IPS DF 6.9 (cell line): ENCODE results near the gene ATG16L2.

Source experiments
- DNase-seq: peaks from one replicate; pipeline ENCODE4 v3.0.0-alpha.2; 2013; ENCODE audit warnings: low read depth, low spot score
- H3K27ac ChIP-seq: one replicate; pipeline ENCODE4 v1.5.1; 2013; ENCODE audit warnings: low read length, control low read depth
- H3K27me3 ChIP-seq: 2 replicates; pipeline ENCODE4 v1.6.1; 2013; ENCODE audit warnings: mild to moderate bottlenecking, low read length; ENCODE audit not compliant: control insufficient read depth, insufficient read depth
- H3K36me3 ChIP-seq: 2 replicates; pipeline ENCODE4 v1.6.1; 2013; ENCODE audit warnings: low read length; ENCODE audit not compliant: control insufficient read depth, insufficient read depth
- H3K4me1 ChIP-seq: 2 replicates; pipeline ENCODE4 v1.6.1; 2013; ENCODE audit warnings: low read length; ENCODE audit not compliant: control insufficient read depth, insufficient read depth
- H3K4me3 ChIP-seq: 2 replicates; pipeline ENCODE4 v1.5.1; 2013; ENCODE audit warnings: mild to moderate bottlenecking, low read length
- H3K9me3 ChIP-seq: 2 replicates; pipeline ENCODE4 v1.6.1; 2013; ENCODE audit warnings: low read length, inconsistent platforms; ENCODE audit not compliant: control insufficient read depth, insufficient read depth
- WGBS: extraction: QIAGEN DNeasy Blood & Tissue Kit; methylation state at CpG from one replicate; pipeline ENCODE4 v1.1.7; 2013; ENCODE audit warnings: mixed read lengths, missing lambda C conversion rate; ENCODE audit not compliant: insufficient read length, insufficient coverage; 5-methylcytosine and 5-hydroxymethylcytosine counted together

ATG16L2 gene

DNA sequence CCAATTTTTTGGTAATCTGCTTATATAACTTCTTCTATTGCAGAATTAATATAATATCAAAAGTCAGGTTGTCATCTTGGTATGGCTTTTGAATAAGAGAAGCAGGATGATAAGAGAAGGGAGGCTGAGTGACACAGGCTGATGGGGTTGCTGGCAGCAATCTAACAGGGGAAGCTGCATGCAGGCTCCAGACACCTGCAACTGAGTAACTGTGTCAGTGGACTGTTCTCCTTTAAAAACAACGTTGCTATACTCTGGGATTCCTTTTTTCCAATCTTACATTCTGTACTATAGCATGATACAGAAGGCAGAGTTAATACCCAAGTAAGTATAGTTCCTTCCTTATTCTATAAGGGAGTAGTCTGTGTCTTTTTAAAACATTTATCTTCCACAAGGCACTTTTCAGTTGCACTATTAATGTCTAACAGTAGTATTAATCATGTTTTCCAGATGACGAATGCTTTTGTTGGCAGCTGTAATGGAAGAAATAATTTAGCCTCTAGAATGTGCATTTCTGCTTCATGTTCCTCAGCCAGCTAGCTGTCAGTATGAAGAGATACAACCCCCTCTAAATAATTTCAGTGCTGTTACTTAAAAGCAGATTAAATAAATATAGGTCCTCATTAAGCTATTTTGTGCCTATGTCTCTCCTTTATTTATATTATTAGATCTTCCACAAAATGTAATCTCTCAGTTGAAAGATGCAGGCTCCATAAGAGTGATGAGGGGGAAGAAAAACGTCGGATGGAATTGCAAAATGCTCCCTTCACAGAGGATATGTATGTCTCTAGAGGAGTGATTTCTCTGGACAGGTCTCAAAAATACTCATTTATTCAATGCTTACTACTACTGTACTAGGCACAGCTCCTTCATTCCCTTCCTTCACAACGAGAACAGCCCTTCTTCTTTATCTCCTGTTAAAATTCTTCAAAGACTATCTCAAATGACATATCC is 50.8 kb downstream of the ATG16L2 start:
- H3K36me3 ChIP-seq = no peaks in the 10 kb centered on the region
- no peaks in the 10 kb centered on the region for H3K9me3 ChIP-seq
- no peaks in the 10 kb centered on the region for H3K27me3 ChIP-seq
- no peaks in the 10 kb centered on the region for H3K4me1 ChIP-seq
- no peak overlapping the region for H3K27ac ChIP-seq
- no peak overlapping the region for H3K4me3 ChIP-seq
- WGBS = no CpG with 5 or more reads among the region's 5 CpGs
- DNase-seq = no peak

DNA sequence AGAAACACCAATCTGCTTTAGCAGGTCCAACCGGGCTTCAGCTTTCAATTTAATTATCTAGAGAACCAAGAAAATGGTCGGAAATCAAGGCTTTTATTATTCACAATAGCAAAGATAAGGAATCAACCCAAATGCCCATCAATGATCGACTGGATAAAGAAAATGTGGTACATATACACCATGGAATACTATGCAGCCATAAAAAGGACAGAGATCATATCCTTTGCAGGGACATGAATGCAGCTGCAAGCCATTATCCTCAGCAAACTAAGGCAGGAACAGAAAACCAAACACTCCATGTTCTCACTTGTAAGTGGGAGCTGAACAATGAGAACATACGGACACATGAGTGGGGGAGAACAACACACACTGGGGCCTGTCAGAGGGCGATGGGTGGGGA is 53.8 kb downstream of the ATG16L2 start:
- Histone ChIP-seq H3K27me3 (no peaks in the 10 kb centered on the region), H3K9me3 (no peaks in the 10 kb centered on the region)

DNA sequence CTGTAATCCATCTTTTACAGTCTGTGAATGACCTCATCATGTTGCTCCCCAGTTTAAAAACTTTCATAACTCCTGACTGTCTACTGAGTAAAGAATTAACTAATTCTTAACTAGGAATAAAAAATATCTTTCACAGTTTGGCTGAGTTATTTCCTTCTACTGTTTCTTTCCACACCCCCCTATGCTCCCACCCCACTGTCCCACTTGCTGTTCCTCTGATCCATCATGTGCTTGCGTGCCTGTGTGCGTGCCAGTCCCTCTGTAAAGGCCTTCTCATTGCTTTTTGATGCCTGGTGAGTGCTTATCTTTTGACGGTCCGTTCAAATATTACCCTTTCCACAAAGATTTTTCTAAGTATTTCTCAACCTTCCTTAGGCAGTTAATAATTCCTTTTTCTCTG is 55.6 kb downstream of the ATG16L2 start:
- Histone ChIP-seq H3K27ac (no peak overlapping the region), H3K9me3 (no peaks in the 10 kb centered on the region), H3K36me3 (no peaks in the 10 kb centered on the region), H3K4me3 (no peak overlapping the region), H3K4me1 (no peaks in the 10 kb centered on the region), H3K27me3 (no peaks in the 10 kb centered on the region)
- no CpG with 5 or more reads among the region's 4 CpGs for WGBS
- no peak for DNase-seq

More for the DNA sequence above, 53.8 kb downstream of the ATG16L2 start:
- Histone ChIP-seq H3K36me3 (no peaks in the 10 kb centered on the region), H3K4me1 (no peaks in the 10 kb centered on the region), H3K27ac (no peak overlapping the region), H3K4me3 (no peak overlapping the region)
- no CpG with 5 or more reads among the region's 5 CpGs for WGBS
- no peak for DNase-seq

DNA sequence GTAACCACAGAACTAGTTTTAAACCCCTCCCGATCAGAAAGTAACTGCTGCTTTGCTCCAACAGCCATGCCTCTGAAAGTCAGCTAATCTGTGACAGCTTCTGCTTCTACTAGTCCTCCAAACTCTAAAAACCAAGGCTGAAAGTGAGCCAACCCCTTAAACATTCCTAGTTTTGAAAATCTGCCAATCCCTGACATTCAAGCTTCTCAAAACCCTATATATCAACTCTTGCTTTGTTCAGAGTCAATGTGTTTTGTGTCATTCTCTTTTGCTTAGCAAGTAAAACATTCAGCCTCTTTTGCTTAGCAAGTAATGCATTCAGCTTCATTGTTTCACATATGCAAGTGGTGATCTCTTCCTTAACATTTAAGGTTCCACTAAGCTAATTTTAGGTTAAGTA is 56.9 kb downstream of the ATG16L2 start:
- Histone ChIP-seq H3K36me3 (no peaks in the 10 kb centered on the region), H3K27ac (no peak overlapping the region), H3K27me3 (no peaks in the 10 kb centered on the region), H3K4me1 (no peaks in the 10 kb centered on the region), H3K9me3 (no peaks in the 10 kb centered on the region), H3K4me3 (no peak overlapping the region)
- DNase-seq = no peak
- WGBS = no CpG with 5 or more reads among the region's 1 CpG

DNA sequence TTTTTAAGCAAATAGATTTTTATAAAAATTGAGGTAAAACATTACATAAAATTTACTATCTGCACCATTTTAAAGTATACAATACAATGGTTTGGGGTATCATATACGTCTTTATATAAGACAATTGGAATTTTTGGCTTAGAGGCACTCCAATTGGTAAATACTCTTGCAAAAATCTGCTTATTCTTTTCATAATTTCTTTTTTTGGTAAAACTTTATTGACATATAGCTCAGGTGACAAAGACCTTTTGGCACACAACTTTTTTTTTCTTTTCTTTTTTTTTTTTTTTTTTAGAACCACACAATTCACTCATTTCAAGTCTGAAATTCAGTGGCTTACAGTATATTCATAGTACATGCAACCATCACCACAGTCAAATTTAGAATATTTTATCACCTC is 57.8 kb downstream of the ATG16L2 start:
- Histone ChIP-seq H3K27me3 (no peaks in the 10 kb centered on the region), H3K9me3 (no peaks in the 10 kb centered on the region), H3K36me3 (no peaks in the 10 kb centered on the region), H3K27ac (no peak overlapping the region), H3K4me3 (no peak overlapping the region), H3K4me1 (no peaks in the 10 kb centered on the region)
- no CpG with 5 or more reads among the region's 1 CpG for WGBS
- no peak for DNase-seq

DNA sequence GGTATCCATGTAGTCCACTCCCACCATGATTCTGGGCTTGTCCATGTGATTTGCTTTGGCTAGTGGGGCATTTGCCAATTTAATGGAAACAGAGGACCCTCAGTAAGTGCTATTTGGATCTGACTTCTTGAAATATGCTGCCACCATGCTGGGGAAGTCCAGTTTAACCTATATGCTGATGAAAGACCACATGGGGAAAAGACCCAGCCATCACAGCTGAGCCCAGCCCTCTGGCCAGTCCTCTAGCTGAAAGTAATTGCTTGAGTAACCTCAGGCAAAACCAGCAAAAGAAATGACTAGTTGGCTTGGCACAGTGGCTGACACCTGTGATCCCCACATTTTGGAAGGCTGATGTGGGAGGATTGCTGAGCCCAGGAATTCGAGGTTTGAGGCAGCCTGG is 61.5 kb downstream of the ATG16L2 start:
- no peak for DNase-seq
- Histone ChIP-seq H3K4me1 (no peaks in the 10 kb centered on the region), H3K36me3 (no peaks in the 10 kb centered on the region), H3K4me3 (no peak overlapping the region), H3K27ac (no peak overlapping the region), H3K27me3 (no peaks in the 10 kb centered on the region), H3K9me3 (no peaks in the 10 kb centered on the region)
- WGBS = no CpG with 5 or more reads among the region's 1 CpG

DNA sequence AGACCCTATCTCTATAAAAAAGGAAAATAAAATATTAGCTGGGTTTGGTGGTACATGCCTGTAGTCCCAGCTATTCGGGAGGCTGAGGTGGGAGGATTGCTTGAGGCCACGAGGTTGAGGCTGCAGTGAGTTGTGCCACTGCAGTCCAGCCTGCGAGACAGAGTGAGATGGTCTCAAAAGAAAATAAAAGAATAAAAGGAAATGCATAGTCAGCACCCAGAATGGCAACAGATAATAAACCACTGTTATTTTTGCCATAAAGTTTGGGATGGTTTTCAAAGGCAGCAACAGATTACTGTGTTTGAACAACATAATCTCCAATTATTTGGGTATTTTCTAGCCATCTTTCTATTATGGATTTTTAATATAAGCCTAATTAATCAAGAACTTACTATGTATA is 61.9 kb downstream of the ATG16L2 start:
- Histone ChIP-seq H3K4me1 (no peaks in the 10 kb centered on the region), H3K9me3 (no peaks in the 10 kb centered on the region), H3K27ac (no peak overlapping the region), H3K27me3 (no peaks in the 10 kb centered on the region), H3K4me3 (no peak overlapping the region), H3K36me3 (no peaks in the 10 kb centered on the region)
- no CpG with 5 or more reads among the region's 3 CpGs for WGBS
- no peak for DNase-seq
